Pancreas (tissue), 10 donors: ENCODE measurements around the gene LYZL1. TPM values are rescaled to one million over a fixed set of nuclear protein-coding genes. Genes with fewer than 3 reads are reported as not detected.

Experiments
- ATAC-seq, 4 donors: fragments of 200-7000 bp; cut with Tn5 transposase; one replicate each; pipeline versions ENCODE4 v1.8.0 to v1.9.1; 2020; ENCODE audit warnings: mild to moderate bottlenecking in 4 of 4, moderate library complexity in 4 of 4
- DNase-seq, 6 donors: peaks; one replicate each; pipeline ENCODE4 v3.0.0-alpha.2; 2020
- FAIRE-seq: peaks from 2 replicates; lab custom pipeline; 2012; peaks lifted over from hg19 to GRCh38; lab: Jason Lieb, UNC
- H3K27ac ChIP-seq, 4 donors: fragments of 200-600 bp; sonication (generic); 1 replicate in 3 of 4; 2 replicates in 1 of 4; pipeline versions ENCODE4 v1.5.0 to v1.8.0; 2020
- H3K27me3 ChIP-seq, 4 donors: fragments of 200-600 bp; one replicate each; pipeline ENCODE4 v1.8.0; 2021
- H3K36me3 ChIP-seq, 3 donors: fragments of 200-600 bp; sonication (generic) in 1 of 3; one replicate each; pipeline versions ENCODE4 v1.5.0 to v1.8.0; 2020 to 2021
- H3K4me1 ChIP-seq, 3 donors: fragments of 200-600 bp; one replicate each; pipeline ENCODE4 v1.8.0; 2021
- H3K4me3 ChIP-seq, 4 donors: fragments of 200-600 bp; sonication (generic) in 2 of 4; one replicate each; pipeline versions ENCODE4 v1.5.0 to v1.8.0; 2020 to 2021
- H3K9me3 ChIP-seq, 4 donors: fragments of 200-600 bp; one replicate each; pipeline ENCODE4 v1.8.0; 2021
- CTCF ChIP-seq, 4 donors: fragments of 200-600 bp; sonication (generic) in 3 of 4; IDR thresholded peaks; one replicate each; pipeline versions ENCODE4 v1.5.0 to v1.8.0; 2021; ENCODE audit warnings: antibody characterized with exemption in 4 of 4
- WGBS, 2 donors: extraction: QIAGEN DNeasy Blood & Tissue Kit; methylation state at CpG; one replicate each; pipeline ENCODE4 v1.1.7; 2013; 5-methylcytosine and 5-hydroxymethylcytosine counted together
- intact Hi-C, 3 donors: fragments of 100-400 bp; cut with DNase I; formaldehyde crosslinking; loops; one replicate each; pipeline versions ENCODE4 v1.11.1 to v1.14.2; 2022
- polyA plus RNA-seq, 2 donors: library from polyadenylated mRNA; stranded (reverse); fragments of 200-250 nt; gene quantifications; one replicate each; pipeline ENCODE4 v1.2.3, GENCODE V29; 2013
- total RNA-seq, 6 donors: library from RNA; stranded (reverse); fragmentation: NEBNext Ultra II Directional in 4 of 6; extraction: Animal tissue kit (Norgen Biotek cat#: 25700) in 4 of 6; gene quantifications; one replicate each; pipeline versions ENCODE4 v1.2.1 to v1.2.4, GENCODE V29; 2021 to 2023
- donor health status: healthy with polysubstance abuse.
- donor health status: DM: no; HTN: no; CAD: no; lungs with moderate emphysema.
- donor health status: DM: no; HTN: no; CAD: no.
- donor health status: control.
- donor health status: control.
- donor health status: Bipolar disorder and iron deficiency.
- donor health status: DM: yes; HTN: yes; CAD: no.
- donor health status: DM: no; HTN: no; CAD: no.
- donor health status: DM: no; HTN: no; CAD: no.
- donor health status: DM: yes; HTN: yes; CAD: no.

LYZL1 gene
- total and polyA plus RNA-seq, 8 donors = not detected

- DNase-seq (no peak), ATAC-seq (no peak), FAIRE-seq (no peak)
- intact Hi-C loops = no loop called here
- no peaks in the 10 kb centered on the region for H3K27me3 ChIP-seq
- no peak overlapping the region for H3K4me3 ChIP-seq
- H3K4me1 ChIP-seq = no peaks in the 10 kb centered on the region
- TF ChIP-seq CTCF (IDR thresholded peaks at IDR 0.05) = no peak
- no peaks in the 10 kb centered on the region for H3K36me3 ChIP-seq
- H3K27ac ChIP-seq = no peak overlapping the region
- 58 to 77% methylated on average over 5 of the region's 5 CpGs for WGBS, 2 donors
- H3K9me3 ChIP-seq = no peaks in the 10 kb centered on the region
Observed at GRCh38 chr10:29348836-29349235, 60.0 kb downstream of the LYZL1 start.

- no peak for TF ChIP-seq CTCF (IDR thresholded peaks at IDR 0.05)
- ATAC-seq (no peak), FAIRE-seq (no peak), DNase-seq (no peak)
- Histone ChIP-seq H3K27me3 (no peaks in the 10 kb centered on the region), H3K9me3 (no peaks in the 10 kb centered on the region), H3K4me1 (peaks cover 0 to 7% (median 0%) of the 10 kb centered on the region in 3 donors), H3K27ac (peak overlapping the region in 1 of 4 donors; percentile 14), H3K4me3 (no peak overlapping the region), H3K36me3 (no peaks in the 10 kb centered on the region)
- WGBS, 2 donors = 67 to 74% methylated on average over 3 of the region's 3 CpGs
- intact Hi-C loops = no loop called here
Observed at GRCh38 chr10:29353305-29353704, 64.4 kb downstream of the LYZL1 start.

GRCh38 chr10:29353887-29354561 is 65.2 kb downstream of the LYZL1 start:
- H3K36me3 ChIP-seq = no peaks in the 10 kb centered on the region
- 69 to 75% methylated on average over 3 of the region's 3 CpGs for WGBS, 2 donors
- H3K27ac ChIP-seq = peak overlapping the region in 2 of 4 donors; percentile 14 to 17
- H3K4me1 ChIP-seq = peaks cover 0 to 7% (median 3%) of the 10 kb centered on the region in 3 donors
- no peak overlapping the region for H3K4me3 ChIP-seq
- DNase-seq (no peak), FAIRE-seq (no peak), ATAC-seq (peak in 2 of 4 donors; percentile 43 to 48)
- no peak for TF ChIP-seq CTCF (IDR thresholded peaks at IDR 0.05)
- no peaks in the 10 kb centered on the region for H3K27me3 ChIP-seq
- intact Hi-C loops = no loop called here
- no peaks in the 10 kb centered on the region for H3K9me3 ChIP-seq

GRCh38 chr10:29355411-29355991 is 66.6 kb downstream of the LYZL1 start:
- no peak for TF ChIP-seq CTCF (IDR thresholded peaks at IDR 0.05)
- Histone ChIP-seq H3K4me3 (no peak overlapping the region), H3K9me3 (no peaks in the 10 kb centered on the region), H3K4me1 (peaks cover 0 to 7% (median 3%) of the 10 kb centered on the region in 3 donors), H3K36me3 (no peaks in the 10 kb centered on the region), H3K27ac (no peak overlapping the region), H3K27me3 (no peaks in the 10 kb centered on the region)
- WGBS, 2 donors = 78 to 95% methylated on average over 6 of the region's 6 CpGs
- no peak for ATAC-seq
- intact Hi-C loops = no loop called here
- no peak for DNase-seq
- FAIRE-seq = no peak

- H3K4me1 ChIP-seq = peaks cover 0 to 7% (median 3%) of the 10 kb centered on the region in 3 donors
- intact Hi-C loops = no loop called here
- H3K36me3 ChIP-seq = no peaks in the 10 kb centered on the region
- WGBS, 2 donors = 97 to 98% methylated on average over 2 of the region's 2 CpGs
- DNase-seq (no peak), ATAC-seq (no peak), FAIRE-seq (no peak)
- H3K27me3 ChIP-seq = no peaks in the 10 kb centered on the region
- no peaks in the 10 kb centered on the region for H3K9me3 ChIP-seq
- H3K27ac ChIP-seq = peak overlapping the region in 2 of 4 donors; percentile 62 to 75
- no peak overlapping the region for H3K4me3 ChIP-seq
- no peak for TF ChIP-seq CTCF (IDR thresholded peaks at IDR 0.05)
Observed at GRCh38 chr10:29356931-29357330, 68.1 kb downstream of the LYZL1 start.
